Neuron (in vitro differentiated cells): ENCODE data around the gene POU6F2.
"Not testable (repeated sequence)": the region's sequence is repeated elsewhere in the genome, so short reads cannot be mapped to it uniquely, and the experiment has no call there.

Experiments used
- H2AFZ ChIP-seq: one replicate; pipeline ENCODE4 v1.6.1; 2013; ENCODE audit warnings: low read depth, mild to moderate bottlenecking, inconsistent platforms, low read length, moderate library complexity
- H3K27me3 ChIP-seq: one replicate; pipeline ENCODE4 v1.6.1; 2013; ENCODE audit warnings: low read length; ENCODE audit not compliant: insufficient read depth
- H3K36me3 ChIP-seq: one replicate; pipeline ENCODE4 v1.6.1; 2013; ENCODE audit warnings: low read length; ENCODE audit not compliant: insufficient read depth
- H3K4me1 ChIP-seq: one replicate; pipeline ENCODE4 v1.6.1; 2013; ENCODE audit warnings: low read length; ENCODE audit not compliant: insufficient read depth
- H3K4me3 ChIP-seq: 2 replicates; pipeline ENCODE4 v1.5.1; 2013; ENCODE audit warnings: mild to moderate bottlenecking, low read length, moderate library complexity
- H3K9me3 ChIP-seq: one replicate; pipeline ENCODE4 v1.6.1; 2013; ENCODE audit warnings: low read length

Gene POU6F2

GRCh38 chr7:39158367-39158766 lies 180.7 kb downstream of the POU6F2 start:
- peaks cover 2% of the 10 kb centered on the region for H3K27me3 ChIP-seq
- no peaks in the 10 kb centered on the region for H3K9me3 ChIP-seq
- no peak overlapping the region for H2AFZ ChIP-seq
- H3K4me3 ChIP-seq = no peak overlapping the region
- no peaks in the 10 kb centered on the region for H3K36me3 ChIP-seq
- peaks cover 12% of the 10 kb centered on the region for H3K4me1 ChIP-seq

GRCh38 chr7:39161903-39162302 lies 184.2 kb downstream of the POU6F2 start:
- H2AFZ ChIP-seq = no peak overlapping the region
- no peaks in the 10 kb centered on the region for H3K9me3 ChIP-seq
- no peak overlapping the region for H3K4me3 ChIP-seq
- H3K4me1 ChIP-seq = peaks cover 12% of the 10 kb centered on the region
- H3K27me3 ChIP-seq = peaks cover 6% of the 10 kb centered on the region
- H3K36me3 ChIP-seq = no peaks in the 10 kb centered on the region

DNA sequence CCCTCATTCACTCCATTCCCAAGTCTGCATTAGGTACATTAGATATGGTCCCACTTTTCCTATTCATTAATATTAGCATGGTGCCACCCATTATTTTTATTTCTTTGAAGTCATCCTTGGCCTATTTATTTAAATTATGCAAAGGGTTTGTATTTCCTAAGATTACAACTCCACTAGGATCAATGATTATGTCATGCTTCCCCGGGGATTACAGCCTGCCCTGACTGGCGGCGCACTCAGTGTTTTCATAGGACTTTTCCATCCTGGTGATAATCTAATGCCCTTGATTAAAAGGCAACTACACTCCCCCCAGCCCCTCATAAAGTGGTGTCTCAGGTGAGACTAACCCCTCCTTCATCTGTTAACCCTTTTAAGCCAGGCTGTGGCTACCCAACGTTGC lies 187.2 kb downstream of the POU6F2 start:
- no peak overlapping the region for H3K4me3 ChIP-seq
- H3K9me3 ChIP-seq = no peaks in the 10 kb centered on the region
- no peaks in the 10 kb centered on the region for H3K36me3 ChIP-seq
- H3K4me1 ChIP-seq = peaks cover 12% of the 10 kb centered on the region
- H2AFZ ChIP-seq = no peak overlapping the region
- peaks cover 6% of the 10 kb centered on the region for H3K27me3 ChIP-seq

DNA sequence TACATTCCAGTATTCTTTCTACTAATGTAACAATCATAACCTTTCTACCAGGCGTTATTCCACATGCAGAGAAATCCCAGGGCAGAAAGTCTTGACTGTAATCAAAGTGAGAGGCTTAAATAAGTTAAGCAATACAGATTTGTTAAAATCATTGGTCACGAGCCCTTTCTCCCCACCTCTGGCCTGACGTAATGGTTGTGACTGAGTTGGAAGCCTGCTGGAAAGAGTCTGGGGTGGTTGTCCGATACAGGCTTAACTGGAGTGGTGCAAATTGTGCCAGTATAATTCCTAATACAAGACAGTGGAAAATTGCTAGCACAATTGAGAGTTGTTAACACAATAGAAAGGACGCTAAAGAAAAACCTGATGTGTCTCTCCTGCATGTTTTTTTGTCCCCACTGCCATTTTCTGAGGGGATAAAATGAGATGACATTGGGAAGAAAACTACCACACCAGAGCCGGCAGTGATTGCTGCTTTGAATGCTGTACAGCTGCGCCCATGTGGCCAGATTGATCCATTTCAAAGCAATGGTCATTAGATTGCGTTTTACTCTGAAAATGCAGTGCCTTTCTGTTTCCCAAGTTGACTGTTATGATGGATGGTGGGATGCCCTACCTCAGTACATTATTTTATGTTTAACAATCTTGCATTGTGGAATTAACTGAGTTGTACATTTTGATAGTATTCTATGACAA lies 190.8 kb downstream of the POU6F2 start:
- no peaks in the 10 kb centered on the region for H3K4me1 ChIP-seq
- peaks cover 6% of the 10 kb centered on the region for H3K27me3 ChIP-seq
- no peak overlapping the region for H2AFZ ChIP-seq
- H3K9me3 ChIP-seq = no peaks in the 10 kb centered on the region
- no peaks in the 10 kb centered on the region for H3K36me3 ChIP-seq
- no peak overlapping the region for H3K4me3 ChIP-seq

DNA sequence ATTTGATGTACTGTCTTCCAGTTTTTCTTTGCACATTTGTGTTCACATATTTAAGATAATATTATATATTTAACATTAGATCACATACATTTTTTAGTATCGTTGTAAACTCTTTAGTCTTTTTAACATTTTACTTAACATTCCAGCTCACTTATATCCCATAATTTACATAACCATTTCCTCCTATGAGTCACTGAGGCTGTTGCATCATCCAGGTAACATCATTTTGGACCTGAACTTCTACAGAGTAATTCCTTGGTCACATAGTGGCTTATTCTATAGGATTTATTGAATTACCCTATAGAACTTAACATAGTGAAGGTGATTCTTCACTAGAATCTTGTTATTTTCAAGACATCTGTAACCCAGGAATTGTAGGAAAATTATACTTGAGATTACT lies 194.4 kb downstream of the POU6F2 start:
- Histone ChIP-seq H2AFZ (no peak overlapping the region), H3K36me3 (no peaks in the 10 kb centered on the region), H3K4me1 (no peaks in the 10 kb centered on the region), H3K27me3 (no peaks in the 10 kb centered on the region), H3K9me3 (no peaks in the 10 kb centered on the region), H3K4me3 (no peak overlapping the region)

- Histone ChIP-seq H3K27me3 (no peaks in the 10 kb centered on the region), H3K36me3 (no peaks in the 10 kb centered on the region), H2AFZ (no peak overlapping the region), H3K4me1 (no peaks in the 10 kb centered on the region), H3K4me3 (no peak overlapping the region), H3K9me3 (no peaks in the 10 kb centered on the region)
Observed at GRCh38 chr7:39181398-39181797, 203.7 kb downstream of the POU6F2 start.

DNA sequence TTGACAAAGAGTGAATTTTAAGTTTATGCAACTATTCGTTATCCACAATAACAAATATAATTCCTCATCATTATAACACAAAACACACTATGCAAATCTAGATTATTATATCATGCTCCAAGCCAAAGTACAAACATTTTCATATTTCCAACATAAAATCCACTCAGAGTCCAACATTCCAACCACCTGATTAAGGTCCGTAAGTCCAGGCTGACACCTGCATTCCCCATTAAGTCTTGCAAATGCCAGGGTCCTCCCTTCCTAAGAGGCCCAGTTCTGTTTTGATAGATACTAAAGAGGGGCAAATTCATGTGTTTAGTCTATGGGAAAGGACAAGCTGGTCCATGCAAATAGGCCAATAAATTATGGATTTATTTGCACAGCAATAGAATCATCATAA lies 206.1 kb downstream of the POU6F2 start:
- H3K9me3 ChIP-seq = no peaks in the 10 kb centered on the region
- H2AFZ ChIP-seq = no peak overlapping the region
- no peaks in the 10 kb centered on the region for H3K27me3 ChIP-seq
- no peak overlapping the region for H3K4me3 ChIP-seq
- H3K36me3 ChIP-seq = no peaks in the 10 kb centered on the region
- H3K4me1 ChIP-seq = no peaks in the 10 kb centered on the region

DNA sequence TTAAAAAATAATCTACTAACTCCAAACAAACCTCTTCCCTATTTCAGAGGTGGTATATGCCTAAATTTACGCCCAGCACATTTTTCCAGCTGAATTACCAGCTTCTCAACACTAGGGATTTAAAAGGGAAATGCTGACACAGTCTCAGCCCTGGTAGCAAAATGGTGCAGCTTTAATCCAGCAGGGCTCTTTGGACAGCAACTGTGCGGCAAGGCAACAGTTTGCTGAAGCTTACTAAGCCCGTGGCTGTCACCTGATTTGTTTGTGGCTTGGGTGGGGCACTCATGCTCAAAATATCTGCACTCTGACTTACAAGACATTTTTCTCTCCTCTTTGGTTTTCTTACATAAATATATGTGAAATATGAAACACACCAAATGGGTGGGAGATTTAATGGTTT lies 206.7 kb downstream of the POU6F2 start:
- H3K36me3 ChIP-seq = no peaks in the 10 kb centered on the region
- H3K4me3 ChIP-seq = no peak overlapping the region

GRCh38 chr7:39186131-39186530 lies 208.4 kb downstream of the POU6F2 start:
- no peak overlapping the region for H2AFZ ChIP-seq
- H3K36me3 ChIP-seq = no peaks in the 10 kb centered on the region
- H3K4me1 ChIP-seq = no peaks in the 10 kb centered on the region
- no peaks in the 10 kb centered on the region for H3K9me3 ChIP-seq
- no peak overlapping the region for H3K4me3 ChIP-seq
- no peaks in the 10 kb centered on the region for H3K27me3 ChIP-seq

More for the DNA sequence above, 206.7 kb downstream of the POU6F2 start:
- H3K4me1 ChIP-seq = no peaks in the 10 kb centered on the region
- no peaks in the 10 kb centered on the region for H3K27me3 ChIP-seq
- no peaks in the 10 kb centered on the region for H3K9me3 ChIP-seq
- H2AFZ ChIP-seq = no peak overlapping the region

- H2AFZ ChIP-seq = no peak overlapping the region
Observed at GRCh38 chr7:39186671-39187070, 209.0 kb downstream of the POU6F2 start.

DNA sequence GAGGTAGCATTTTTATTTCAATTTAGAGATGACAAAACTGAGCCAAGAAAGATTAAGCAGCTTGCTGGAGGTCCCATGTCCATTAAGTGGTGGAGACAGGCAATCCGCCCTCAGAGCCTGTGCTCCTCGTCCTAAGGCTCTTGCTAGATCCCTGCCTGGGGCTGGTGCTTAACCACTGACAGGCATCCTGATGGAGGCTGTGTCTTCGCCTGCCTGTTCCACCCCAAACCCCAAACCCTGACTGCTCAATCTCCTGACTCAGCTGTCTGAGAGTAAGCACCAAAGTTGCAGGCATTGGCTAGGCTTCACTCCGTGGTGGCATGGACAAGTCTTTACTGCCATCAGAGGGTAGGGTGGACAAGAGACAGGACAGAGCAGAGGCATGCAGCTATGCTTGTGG lies 209.4 kb downstream of the POU6F2 start:
- H3K4me3 ChIP-seq = no peak overlapping the region
- H3K4me1 ChIP-seq = no peaks in the 10 kb centered on the region
- no peaks in the 10 kb centered on the region for H3K27me3 ChIP-seq
- H3K36me3 ChIP-seq = no peaks in the 10 kb centered on the region
- H3K9me3 ChIP-seq = no peaks in the 10 kb centered on the region
- no peak overlapping the region for H2AFZ ChIP-seq

More at GRCh38 chr7:39186671-39187070, 209.0 kb downstream of the POU6F2 start:
- H3K9me3 ChIP-seq = no peaks in the 10 kb centered on the region
- H3K36me3 ChIP-seq = no peaks in the 10 kb centered on the region
- H3K27me3 ChIP-seq = no peaks in the 10 kb centered on the region
- H3K4me3 ChIP-seq = no peak overlapping the region
- H3K4me1 ChIP-seq = no peaks in the 10 kb centered on the region

DNA sequence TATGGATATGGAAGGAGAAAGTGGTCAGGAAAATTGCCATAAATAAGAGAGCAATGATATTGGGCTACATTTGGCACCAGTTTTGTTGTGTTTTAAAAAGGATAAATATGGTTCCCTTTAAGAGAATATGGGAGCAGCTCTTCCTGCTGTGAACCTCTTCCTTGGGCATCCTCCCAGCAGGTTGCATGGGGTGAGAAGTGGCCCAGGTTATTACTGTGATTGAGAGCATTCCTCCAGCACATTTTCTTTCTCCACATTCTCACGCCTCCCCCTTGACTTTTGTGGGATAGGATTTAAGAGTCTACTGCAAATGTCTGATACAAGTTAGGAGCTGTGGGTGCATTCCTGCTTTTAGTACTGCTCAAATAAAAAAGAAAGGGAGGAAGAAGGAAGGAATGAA lies 214.8 kb downstream of the POU6F2 start:
- Histone ChIP-seq H3K4me3 (no peak overlapping the region), H3K27me3 (no peaks in the 10 kb centered on the region), H3K36me3 (no peaks in the 10 kb centered on the region), H3K9me3 (no peaks in the 10 kb centered on the region), H3K4me1 (no peaks in the 10 kb centered on the region), H2AFZ (no peak overlapping the region)

DNA sequence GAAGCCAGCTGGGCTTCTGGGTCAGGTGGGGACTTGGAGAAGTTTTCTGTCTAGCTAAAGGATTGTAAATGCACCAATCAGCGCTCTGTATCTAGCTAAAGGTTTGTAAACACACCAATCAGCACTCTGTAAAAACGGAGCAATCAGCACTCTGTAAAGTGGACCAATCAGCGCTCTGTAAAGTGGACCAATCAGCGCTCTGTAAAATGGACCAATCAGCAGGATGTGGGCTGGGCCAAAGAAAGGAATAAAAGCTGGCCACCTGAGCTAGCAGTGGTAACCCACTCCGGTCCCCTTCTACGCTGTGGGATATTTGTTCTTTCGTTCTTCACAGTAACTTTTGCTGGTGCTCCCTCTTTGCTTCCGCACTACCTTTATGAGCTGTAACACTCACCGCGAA lies 216.7 kb downstream of the POU6F2 start:
- not testable (repeated sequence) for H3K27me3 ChIP-seq, H3K9me3 ChIP-seq, H2AFZ ChIP-seq, H3K4me3 ChIP-seq, H3K4me1 ChIP-seq, H3K36me3 ChIP-seq

DNA sequence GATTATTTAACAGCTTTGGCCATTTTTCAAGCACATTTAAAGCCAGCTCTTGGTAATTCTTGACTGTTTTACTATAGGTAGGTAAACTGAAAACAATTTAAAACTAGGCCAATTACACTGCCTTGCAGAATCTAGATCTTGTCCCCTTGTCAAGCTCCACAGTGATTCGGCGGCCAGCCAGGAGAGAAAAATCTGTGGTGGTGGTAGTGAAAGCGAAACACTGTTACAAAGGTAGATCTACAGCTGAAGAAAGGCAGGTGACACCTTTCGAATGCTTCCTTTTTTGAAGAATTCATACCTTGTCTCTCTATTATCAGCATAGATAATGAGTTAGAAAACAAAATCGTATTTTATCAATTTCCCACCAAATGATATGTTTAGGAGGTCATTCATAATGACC lies 218.3 kb downstream of the POU6F2 start:
- no peak overlapping the region for H3K4me3 ChIP-seq
- H3K4me1 ChIP-seq = no peaks in the 10 kb centered on the region
- H3K36me3 ChIP-seq = no peaks in the 10 kb centered on the region
- H3K9me3 ChIP-seq = no peaks in the 10 kb centered on the region
- no peaks in the 10 kb centered on the region for H3K27me3 ChIP-seq
- H2AFZ ChIP-seq = no peak overlapping the region
